H9 (cell line): ENCODE results near the gene ADGRE1. TPM values are rescaled to one million over a fixed set of nuclear protein-coding genes. Genes with fewer than 3 reads are reported as not detected.

Experiments used
- DNase-seq: peaks from one replicate; pipeline ENCODE4 v3.0.0-alpha.2; 2017
- H2AFZ ChIP-seq: one replicate; pipeline ENCODE4 v1.6.1; 2013; ENCODE audit warnings: mild to moderate bottlenecking, low read length, control low read depth, moderate library complexity
- H2AK5ac ChIP-seq: 2 replicates; pipeline ENCODE4 v1.6.1; 2013; ENCODE audit warnings: low read length, control low read depth, mixed read lengths; ENCODE audit not compliant: insufficient read length
- H2BK120ac ChIP-seq: one replicate; pipeline ENCODE4 v1.6.1; 2013; ENCODE audit warnings: low read depth, mild to moderate bottlenecking, low read length, control low read depth, inconsistent platforms; ENCODE audit not compliant: poor library complexity, severe bottlenecking
- H2BK12ac ChIP-seq: 2 replicates; pipeline ENCODE4 v1.6.1; 2013; ENCODE audit warnings: low read length, control low read depth, mixed read lengths, low read depth; ENCODE audit not compliant: insufficient read length
- H2BK15ac ChIP-seq: 2 replicates; pipeline ENCODE4 v1.6.1; 2013; ENCODE audit warnings: low read depth, low read length, control low read depth
- H2BK20ac ChIP-seq: one replicate; pipeline ENCODE4 v1.6.1; 2013; ENCODE audit warnings: low read depth, mild to moderate bottlenecking, low read length, control low read depth, inconsistent platforms; ENCODE audit not compliant: poor library complexity, severe bottlenecking
- H2BK5ac ChIP-seq: 2 replicates; pipeline ENCODE4 v1.6.1; 2013; ENCODE audit warnings: low read length, control low read depth, mixed read lengths; ENCODE audit not compliant: insufficient read length
- H3K14ac ChIP-seq: 2 replicates; pipeline ENCODE4 v1.6.1; 2013; ENCODE audit warnings: low read length, control low read depth; ENCODE audit not compliant: insufficient read depth
- H3K18ac ChIP-seq: 2 replicates; pipeline ENCODE4 v1.6.1; 2013; ENCODE audit warnings: low read depth, mild to moderate bottlenecking, mixed read lengths, low read length, control low read depth; ENCODE audit not compliant: insufficient read length
- H3K23ac ChIP-seq: 2 replicates; pipeline ENCODE4 v1.6.1; 2013; ENCODE audit warnings: low read length, control low read depth, mixed read lengths, low read depth; ENCODE audit not compliant: insufficient read length
- H3K23me2 ChIP-seq: 2 replicates; pipeline ENCODE4 v1.6.1; 2013; ENCODE audit warnings: low read depth, mild to moderate bottlenecking, mixed read lengths, low read length, control low read depth; ENCODE audit not compliant: insufficient read length, poor library complexity, severe bottlenecking
- H3K27ac ChIP-seq: 2 replicates; pipeline ENCODE4 v1.5.1; 2013; ENCODE audit warnings: low read length, control low read depth, mixed read lengths, low read depth; ENCODE audit not compliant: insufficient read length
- H3K27me3 ChIP-seq: 2 replicates; pipeline ENCODE4 v1.6.1; 2013; ENCODE audit warnings: low read length, control low read depth, inconsistent platforms; ENCODE audit not compliant: insufficient read depth
- H3K4ac ChIP-seq: 2 replicates; pipeline ENCODE4 v1.6.1; 2013; ENCODE audit warnings: low read depth, mild to moderate bottlenecking, control low read depth, inconsistent platforms, low read length, moderate library complexity
- H3K4me1 ChIP-seq: 2 replicates; pipeline ENCODE4 v1.6.1; 2013; ENCODE audit warnings: low read length, control low read depth, inconsistent platforms; ENCODE audit not compliant: insufficient read depth
- H3K4me2 ChIP-seq: 2 replicates; pipeline ENCODE4 v1.6.1; 2013; ENCODE audit warnings: low read length, control low read depth, mixed read lengths; ENCODE audit not compliant: insufficient read length, insufficient read depth
- H3K56ac ChIP-seq: 2 replicates; pipeline ENCODE4 v1.6.1; 2013; ENCODE audit warnings: low read depth, mild to moderate bottlenecking, mixed read lengths, low read length, control low read depth; ENCODE audit not compliant: insufficient read length
- H3K79me1 ChIP-seq: 2 replicates; pipeline ENCODE4 v1.6.1; 2013; ENCODE audit warnings: low read depth, mild to moderate bottlenecking, moderate library complexity, low read length, control low read depth, inconsistent platforms; ENCODE audit not compliant: insufficient read depth, poor library complexity, severe bottlenecking
- H3K79me2 ChIP-seq: 2 replicates; pipeline ENCODE4 v1.6.1; 2013; ENCODE audit warnings: low read length, control low read depth, inconsistent platforms; ENCODE audit not compliant: insufficient read depth
- H3K9ac ChIP-seq: 2 replicates; pipeline ENCODE4 v1.6.1; 2013; ENCODE audit warnings: low read length, control low read depth, mixed read lengths; ENCODE audit not compliant: insufficient read length; ENCODE audit errors: extremely low read depth
- H3K9me3 ChIP-seq: one replicate; pipeline ENCODE4 v1.6.1; 2013; ENCODE audit warnings: low read depth, low read length, inconsistent platforms; ENCODE audit not compliant: control insufficient read depth
- H3T11ph ChIP-seq: one replicate; pipeline ENCODE4 v1.6.1; 2013; ENCODE audit warnings: mild to moderate bottlenecking, low read length, control low read depth, inconsistent platforms
- H4K20me1 ChIP-seq: one replicate; pipeline ENCODE4 v1.6.1; 2013; ENCODE audit not compliant: control insufficient read depth, insufficient read length, insufficient read depth
- H4K5ac ChIP-seq: 2 replicates; pipeline ENCODE4 v1.6.1; 2013; ENCODE audit warnings: low read depth, mild to moderate bottlenecking, mixed read lengths, low read length, control low read depth; ENCODE audit not compliant: insufficient read length
- H4K8ac ChIP-seq: replicated peaks from 2 replicates; pipeline ENCODE4 v1.6.1; 2013; ENCODE audit warnings: low read length, control low read depth, mixed read lengths, low read depth; ENCODE audit not compliant: insufficient read length
- H4K91ac ChIP-seq: 2 replicates; pipeline ENCODE4 v1.6.1; 2013; ENCODE audit warnings: low read depth, mild to moderate bottlenecking, moderate library complexity, mixed read lengths, low read length, control low read depth; ENCODE audit not compliant: insufficient read length
- H3K27ac Mint-ChIP-seq, 3 experiments: 2 replicates in 2 of 3; 3 replicates in 1 of 3; pipeline ENCODE4 v1.8.0; 2020 to 2021; ENCODE audit warnings: mixed read lengths in 3 of 3, mild to moderate bottlenecking in 1 of 3, moderate library complexity in 1 of 3
- H3K27me3 Mint-ChIP-seq: 2 replicates; pipeline ENCODE4 v1.8.0; 2021; ENCODE audit warnings: low read depth, mild to moderate bottlenecking, moderate library complexity, mixed read lengths
- H3K36me3 Mint-ChIP-seq, 3 experiments: 2 replicates in 2 of 3; 3 replicates in 1 of 3; pipeline ENCODE4 v1.8.0; 2020 to 2021; ENCODE audit warnings: low read depth in 3 of 3, mixed read lengths in 3 of 3; ENCODE audit not compliant: insufficient read depth in 1 of 3
- H3K4me1 Mint-ChIP-seq, 2 experiments: 2 replicates each; pipeline ENCODE4 v1.8.0; 2020; ENCODE audit warnings: mixed read lengths in 2 of 2
- H3K4me3 Mint-ChIP-seq, 2 experiments: 2 replicates in 1 of 2; 3 replicates in 1 of 2; pipeline ENCODE4 v1.8.0; 2020 to 2021; ENCODE audit warnings: mild to moderate bottlenecking in 2 of 2, mixed read lengths in 2 of 2, moderate library complexity in 1 of 2
- H3K9me3 Mint-ChIP-seq, 2 experiments: 2 replicates in 1 of 2; 3 replicates in 1 of 2; pipeline ENCODE4 v1.8.0; 2020; ENCODE audit warnings: mild to moderate bottlenecking in 2 of 2, mixed read lengths in 2 of 2, moderate library complexity in 1 of 2
- CTCF ChIP-seq: fragments of 200-600 bp; sonication (generic); conservative IDR thresholded peaks from 3 replicates; pipeline ENCODE4 v1.8.0; 2021; ENCODE audit warnings: antibody characterized with exemption, mild to moderate bottlenecking
- WGBS: extraction: QIAGEN DNeasy Blood & Tissue Kit; methylation state at CpG from one replicate; pipeline ENCODE4 v1.1.7; 2013; ENCODE audit warnings: missing lambda C conversion rate, low lambda C conversion rate, mixed read lengths; ENCODE audit not compliant: insufficient read length; ENCODE audit errors: extremely low coverage; 5-methylcytosine and 5-hydroxymethylcytosine counted together
- total RNA-seq: library from RNA; stranded (reverse); gene quantifications from 2 replicates; pipeline ENCODE4 v1.2.1, GENCODE V29; 2021

The ADGRE1 gene
- total RNA-seq, 1 experiment from 2014 or later = not detected

GRCh38 chr19:6911523-6911922, 24.1 kb downstream of the ADGRE1 start:
- Histone ChIP-seq H4K91ac (no peak overlapping the region), H3K23ac (no peak overlapping the region), H3K23me2 (no peaks in the 10 kb centered on the region), H3K14ac (no peak overlapping the region), H2BK12ac (no peak overlapping the region), H2AK5ac (no peak overlapping the region), H3K27ac (no peak overlapping the region), H2BK120ac (no peak overlapping the region), H3K9ac (no peak overlapping the region), H4K20me1 (no peaks in the 10 kb centered on the region), H4K5ac (no peak overlapping the region), H2BK5ac (no peak overlapping the region), H3T11ph (no peak overlapping the region), H2BK20ac (no peak overlapping the region), H3K9me3 (peaks cover 59% of the 10 kb centered on the region), H3K4ac (no peak overlapping the region), H2BK15ac (no peak overlapping the region), H3K18ac (no peak overlapping the region), H3K56ac (no peak overlapping the region), H3K79me2 (no peaks in the 10 kb centered on the region), H3K79me1 (no peaks in the 10 kb centered on the region), H4K8ac (no peak overlapping the region), H3K4me1 (no peaks in the 10 kb centered on the region), H3K27me3 (no peaks in the 10 kb centered on the region), H2AFZ (no peak overlapping the region), H3K4me2 (no peak overlapping the region)
- no peak for DNase-seq
- TF ChIP-seq CTCF = no peak
- H3K27ac Mint-ChIP-seq = no peak overlapping the region
- peaks cover 82 to 84% of the 10 kb centered on the region in 2 experiments for H3K9me3 Mint-ChIP-seq
- no peaks in the 10 kb centered on the region for H3K4me1 Mint-ChIP-seq
- peaks cover 5 to 36% (median 22%) of the 10 kb centered on the region in 3 experiments; a peak in 5 of 7 replicates for H3K36me3 Mint-ChIP-seq
- no CpG with 5 or more reads among the region's 3 CpGs for WGBS
- H3K27me3 Mint-ChIP-seq = peaks cover 2% of the 10 kb centered on the region
- H3K4me3 Mint-ChIP-seq = no peak overlapping the region
